Keratinocyte (primary cell): ENCODE results near the gene PRKCE.

ENCODE experiments used
- EZH2 ChIP-seq: IDR thresholded peaks from one replicate; pipeline ENCODE4 v1.6.1; 2012; ENCODE audit warnings: inconsistent platforms, mild to moderate bottlenecking, low read length, moderate library complexity
- TF ChIP-seq, protein P1 (sequence below), 3 experiments: IDR thresholded peaks in 1 of 3; conservative IDR thresholded peaks in 1 of 3; optimal IDR thresholded peaks in 1 of 3; 2 replicates in 2 of 3; 3 replicates in 1 of 3; pipeline versions ENCODE3 to v1.5.1; 2011; ENCODE audit warnings: low read length in 3 of 3, mild to moderate bottlenecking in 3 of 3, moderate library complexity in 2 of 3, control low read depth in 1 of 3, inconsistent platforms in 1 of 3; ENCODE audit not compliant: insufficient read depth in 2 of 3; ENCODE audit errors: extremely low read depth in 1 of 3

- no peak for TF ChIP-seq EZH2
- TF ChIP-seq, protein P1, sequence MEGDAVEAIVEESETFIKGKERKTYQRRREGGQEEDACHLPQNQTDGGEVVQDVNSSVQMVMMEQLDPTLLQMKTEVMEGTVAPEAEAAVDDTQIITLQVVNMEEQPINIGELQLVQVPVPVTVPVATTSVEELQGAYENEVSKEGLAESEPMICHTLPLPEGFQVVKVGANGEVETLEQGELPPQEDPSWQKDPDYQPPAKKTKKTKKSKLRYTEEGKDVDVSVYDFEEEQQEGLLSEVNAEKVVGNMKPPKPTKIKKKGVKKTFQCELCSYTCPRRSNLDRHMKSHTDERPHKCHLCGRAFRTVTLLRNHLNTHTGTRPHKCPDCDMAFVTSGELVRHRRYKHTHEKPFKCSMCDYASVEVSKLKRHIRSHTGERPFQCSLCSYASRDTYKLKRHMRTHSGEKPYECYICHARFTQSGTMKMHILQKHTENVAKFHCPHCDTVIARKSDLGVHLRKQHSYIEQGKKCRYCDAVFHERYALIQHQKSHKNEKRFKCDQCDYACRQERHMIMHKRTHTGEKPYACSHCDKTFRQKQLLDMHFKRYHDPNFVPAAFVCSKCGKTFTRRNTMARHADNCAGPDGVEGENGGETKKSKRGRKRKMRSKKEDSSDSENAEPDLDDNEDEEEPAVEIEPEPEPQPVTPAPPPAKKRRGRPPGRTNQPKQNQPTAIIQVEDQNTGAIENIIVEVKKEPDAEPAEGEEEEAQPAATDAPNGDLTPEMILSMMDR (optimal IDR thresholded peaks at IDR 0.05 in 1 of 3, IDR thresholded peaks at IDR 0.05 in 1 of 3, conservative IDR thresholded peaks at IDR 0.05 in 1 of 3; ENCODE audit: extremely low read depth in 1 of 3, insufficient read depth in 2 of 3, low read length in 3 of 3), result no peak
Measured at GRCh38 chr2:45953376-45954027, 302.0 kb downstream of the PRKCE start.
